Measurements from ENCODE around the gene INSR. TPM values are rescaled to one million over a fixed set of nuclear protein-coding genes. Genes with fewer than 3 reads are reported as not detected.
"Not testable (repeated sequence)": the region's sequence is repeated elsewhere in the genome, so short reads cannot be mapped to it uniquely, and the experiment has no call there.

Gene INSR
- total RNA-seq, 1 donor from 2014 or later = 78.9 TPM

- no peak for DNase-seq (ENCODE audit: low spot score)
These were observed 36.0 kb downstream of the INSR start for GRCh38 chr19:7258041-7258839.

- DNase-seq (ENCODE audit: low spot score) = peak; percentile 67
These were observed 36.8 kb downstream of the INSR start for GRCh38 chr19:7257148-7258040.

- DNase-seq (ENCODE audit: low spot score) = no peak
These were observed 38.6 kb downstream of the INSR start for GRCh38 chr19:7255631-7256030.

- DNase-seq (ENCODE audit: low spot score) = no peak
These were observed 39.1 kb downstream of the INSR start for GRCh38 chr19:7255119-7255518.

GRCh38 chr19:7254590-7254989 lies 39.6 kb downstream of the INSR start:
- DNase-seq (ENCODE audit: low spot score) = peak; percentile 64

GRCh38 chr19:7252364-7252763 lies 41.9 kb downstream of the INSR start:
- DNase-seq (ENCODE audit: low spot score) = no peak

GRCh38 chr19:7251494-7251893 lies 42.7 kb downstream of the INSR start:
- DNase-seq (ENCODE audit: low spot score) = no peak

- DNase-seq (ENCODE audit: low spot score) = no peak
These were observed 43.3 kb downstream of the INSR start for GRCh38 chr19:7250951-7251350.

- no peak for DNase-seq (ENCODE audit: low spot score)
These were observed 44.1 kb downstream of the INSR start for GRCh38 chr19:7250057-7250596.

GRCh38 chr19:7247155-7247554 lies 47.1 kb downstream of the INSR start:
- DNase-seq (ENCODE audit: low spot score) = no peak

- no peak for DNase-seq (ENCODE audit: low spot score)
These were observed 47.6 kb downstream of the INSR start for GRCh38 chr19:7246601-7247000.

- no peak for DNase-seq (ENCODE audit: low spot score)
These were observed 51.5 kb downstream of the INSR start for GRCh38 chr19:7242601-7243258.

- DNase-seq (ENCODE audit: low spot score) = no peak
These were observed 56.2 kb downstream of the INSR start for GRCh38 chr19:7238051-7238450.

- no peak for DNase-seq (ENCODE audit: low spot score)
These were observed 58.1 kb downstream of the INSR start for GRCh38 chr19:7236153-7236552.

- DNase-seq (ENCODE audit: low spot score) = peak; percentile 48
These were observed 63.4 kb downstream of the INSR start for GRCh38 chr19:7230826-7231225.

- DNase-seq (ENCODE audit: low spot score) = no peak
These were observed 64.5 kb downstream of the INSR start for GRCh38 chr19:7229735-7230134.

- no peak for DNase-seq (ENCODE audit: low spot score)
These were observed 65.2 kb downstream of the INSR start for GRCh38 chr19:7228935-7229541.

- DNase-seq (ENCODE audit: low spot score) = no peak
These were observed 66.5 kb downstream of the INSR start for GRCh38 chr19:7227735-7228134.

GRCh38 chr19:7227149-7227548 lies 67.1 kb downstream of the INSR start:
- not testable (repeated sequence) for DNase-seq (ENCODE audit: low spot score)

GRCh38 chr19:7226739-7227138 lies 67.5 kb downstream of the INSR start:
- no peak for DNase-seq (ENCODE audit: low spot score)

- no peak for DNase-seq (ENCODE audit: low spot score)
These were observed 68.5 kb downstream of the INSR start for GRCh38 chr19:7225741-7226140.

GRCh38 chr19:7224995-7225394 lies 69.2 kb downstream of the INSR start:
- no peak for DNase-seq (ENCODE audit: low spot score)

Data from ureter (tissue), 1 donor.